Suppressor macrophage (primary cell): ENCODE data around the gene TEKTIP1.
"Not testable (repeated sequence)": the region's sequence is repeated elsewhere in the genome, so short reads cannot be mapped to it uniquely, and the experiment has no call there.

Source experiments
- DNase-seq, 4 experiments: peaks; one replicate each; pipeline ENCODE4 v3.0.0-alpha.2; 2020 to 2022

TEKTIP1 gene

GRCh38 chr19:3508121-3508661 is 30.8 kb upstream of the TEKTIP1 start:
- DNase-seq: not testable (repeated sequence)

- DNase-seq: no peak
These were observed 30.0 kb upstream of the TEKTIP1 start for GRCh38 chr19:3508771-3509535.

GRCh38 chr19:3509566-3509989 is 29.4 kb upstream of the TEKTIP1 start:
- no peak for DNase-seq

GRCh38 chr19:3510727-3511126 is 28.2 kb upstream of the TEKTIP1 start:
- DNase-seq: no peak

- DNase-seq: no peak
These were observed 27.3 kb upstream of the TEKTIP1 start for GRCh38 chr19:3511506-3512251.

GRCh38 chr19:3512562-3513228 is 26.3 kb upstream of the TEKTIP1 start:
- DNase-seq: no peak

- no peak for DNase-seq
These were observed 25.5 kb upstream of the TEKTIP1 start for GRCh38 chr19:3513229-3514140.

GRCh38 chr19:3514930-3515329 is 24.0 kb upstream of the TEKTIP1 start:
- DNase-seq: no peak

GRCh38 chr19:3515891-3516422 is 23.0 kb upstream of the TEKTIP1 start:
- DNase-seq: no peak

- DNase-seq: no peak
These were observed 22.2 kb upstream of the TEKTIP1 start for GRCh38 chr19:3516675-3517207.

GRCh38 chr19:3517638-3518037 is 21.3 kb upstream of the TEKTIP1 start:
- DNase-seq: no peak

GRCh38 chr19:3518255-3518654 is 20.7 kb upstream of the TEKTIP1 start:
- no peak for DNase-seq

- DNase-seq: no peak
These were observed 20.3 kb upstream of the TEKTIP1 start for GRCh38 chr19:3518659-3519058.

GRCh38 chr19:3519126-3519525 is 19.8 kb upstream of the TEKTIP1 start:
- no peak for DNase-seq

- DNase-seq: no peak
These were observed 18.5 kb upstream of the TEKTIP1 start for GRCh38 chr19:3520166-3521103.

GRCh38 chr19:3521104-3521445 is 17.9 kb upstream of the TEKTIP1 start:
- DNase-seq: no peak

- DNase-seq: no peak
These were observed 16.3 kb upstream of the TEKTIP1 start for GRCh38 chr19:3522421-3523360.

- DNase-seq: no peak
These were observed 15.5 kb upstream of the TEKTIP1 start for GRCh38 chr19:3523361-3524077.
